HG03565 (cell line): Measurements from ENCODE around the gene MYOM3.

ENCODE experiments used
- ATAC-seq: cut with Tn5 transposase; IDR thresholded peaks from one replicate; pipeline ENCODE4 v1.9.1; 2021; ENCODE audit warnings: mild to moderate bottlenecking, moderate library complexity; ENCODE audit not compliant: unreplicated experiment

MYOM3 gene

GRCh38 chr1:24097663-24098062 lies 14.3 kb downstream of the MYOM3 start:
- ATAC-seq, result no peak

DNA sequence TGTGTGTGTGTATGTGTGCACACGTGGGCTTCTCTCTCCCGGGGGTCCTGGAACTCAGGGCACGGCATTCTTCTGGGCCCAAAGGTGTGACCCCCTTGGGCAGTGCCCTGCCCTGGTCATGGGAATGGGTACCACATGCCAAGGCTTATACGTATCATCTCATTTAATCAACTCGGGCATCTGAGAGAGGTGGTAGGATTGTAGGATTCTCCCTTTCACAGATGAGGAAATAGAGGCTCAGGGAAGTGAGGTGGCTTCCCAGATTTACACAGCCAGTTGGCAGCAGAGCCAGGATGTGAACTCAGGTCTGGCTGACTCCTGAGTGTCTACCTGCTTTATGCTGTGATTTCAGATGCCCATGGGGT lies 15.2 kb downstream of the MYOM3 start:
- ATAC-seq, result no peak

GRCh38 chr1:24096009-24096738 lies 15.8 kb downstream of the MYOM3 start:
- ATAC-seq, result no peak

DNA sequence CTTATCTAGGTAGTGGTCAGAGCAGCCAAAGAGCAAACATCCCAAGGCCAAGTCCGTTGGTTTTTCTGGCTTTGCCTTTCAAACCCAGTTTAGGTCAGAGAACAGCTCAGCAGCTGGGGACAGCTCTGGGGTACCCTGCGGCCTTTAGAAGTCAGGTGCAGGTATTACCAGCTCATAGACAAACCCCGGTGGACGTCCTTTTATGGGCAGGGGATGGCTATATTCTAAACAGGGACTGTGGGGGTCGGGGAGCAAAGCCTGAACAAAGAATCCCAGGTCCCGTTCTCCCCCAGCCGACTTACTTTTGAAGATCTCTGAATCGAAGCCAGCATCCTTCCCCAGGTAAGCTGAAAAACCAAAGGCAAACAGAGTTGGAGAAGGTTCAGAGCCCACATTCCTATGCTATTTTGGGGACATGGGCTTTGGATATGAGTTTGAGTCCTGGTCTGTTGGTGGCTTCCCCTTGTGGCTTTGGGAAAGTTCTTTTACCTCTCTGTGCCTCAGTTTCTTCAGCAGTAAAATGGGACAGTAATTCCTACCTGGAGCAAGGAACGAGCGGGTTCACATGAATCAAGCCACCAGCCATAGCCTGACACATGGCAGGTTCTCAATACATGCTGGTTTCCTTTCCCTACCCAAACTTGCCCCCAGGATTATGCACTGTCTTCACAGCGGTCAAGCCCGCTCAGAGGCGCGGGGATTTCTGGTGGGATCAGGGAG lies 16.6 kb downstream of the MYOM3 start:
- ATAC-seq, result no peak

DNA sequence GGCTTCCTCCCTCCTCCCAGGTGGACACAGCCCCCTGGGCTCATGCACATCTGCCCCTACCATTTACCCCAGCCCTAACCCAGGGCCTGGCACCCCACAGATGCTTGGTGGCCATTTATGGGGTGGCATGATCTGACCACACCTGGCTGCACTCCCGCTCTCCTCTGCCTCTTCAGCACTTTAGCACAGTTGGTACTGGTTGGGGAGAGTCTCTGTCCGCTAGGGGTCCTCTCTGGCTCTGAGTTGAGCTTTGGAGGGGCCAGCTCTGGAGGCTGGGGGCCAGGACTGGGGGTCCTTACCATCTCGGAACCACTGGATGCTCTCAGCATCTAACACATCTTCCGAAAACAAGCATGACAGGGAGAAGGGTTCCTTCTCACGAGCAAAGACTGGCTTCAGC lies 17.4 kb downstream of the MYOM3 start:
- no peak for ATAC-seq

GRCh38 chr1:24093732-24094131 lies 18.2 kb downstream of the MYOM3 start:
- no peak for ATAC-seq

DNA sequence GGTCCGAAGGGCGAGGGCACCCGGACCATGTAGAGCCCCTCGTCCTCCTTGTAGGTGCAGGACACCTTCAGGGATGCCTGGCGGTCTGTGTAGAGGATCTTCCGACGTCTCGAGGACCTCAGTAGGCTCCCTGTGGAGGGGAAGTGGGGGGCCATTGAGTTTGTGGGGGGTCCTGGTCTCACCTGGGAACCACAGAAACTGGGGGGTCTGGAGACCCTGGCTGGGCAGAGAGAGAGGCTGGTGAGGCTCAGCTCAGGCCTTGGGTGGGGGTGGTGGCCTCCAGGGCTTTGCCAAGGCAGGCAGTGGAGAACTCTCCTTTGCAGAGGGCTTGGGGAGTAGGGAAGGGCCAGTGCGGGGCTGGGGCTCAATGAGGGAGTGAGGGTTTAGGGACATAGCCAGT lies 19.0 kb downstream of the MYOM3 start:
- no peak for ATAC-seq

DNA sequence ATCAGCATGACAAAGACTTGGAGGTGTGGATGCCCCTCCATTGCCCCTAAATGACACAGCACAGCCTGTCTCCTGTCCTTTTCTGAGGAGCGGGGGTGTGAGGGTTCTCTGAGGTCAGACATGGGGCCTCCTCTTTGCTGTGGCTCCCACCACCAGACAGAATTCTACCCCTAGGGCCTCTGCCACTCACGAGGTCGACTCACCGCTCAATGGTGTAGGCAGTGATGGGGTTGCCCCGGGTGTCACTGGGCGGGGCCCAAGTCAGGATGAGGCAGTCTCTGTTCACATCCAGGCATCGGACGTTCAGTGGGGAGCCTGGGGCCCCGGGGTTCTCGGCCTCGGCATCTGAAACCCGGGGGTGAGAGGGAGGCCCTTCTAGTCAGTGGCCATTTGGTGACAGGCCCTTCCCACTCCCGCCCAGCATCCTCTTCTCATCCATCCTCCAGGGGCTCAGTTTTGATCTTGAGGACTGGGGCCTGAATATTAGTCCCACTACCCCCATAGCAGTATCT lies 19.9 kb downstream of the MYOM3 start:
- ATAC-seq, result no peak

- no peak for ATAC-seq
These were observed 21.2 kb downstream of the MYOM3 start for GRCh38 chr1:24090736-24091135.

DNA sequence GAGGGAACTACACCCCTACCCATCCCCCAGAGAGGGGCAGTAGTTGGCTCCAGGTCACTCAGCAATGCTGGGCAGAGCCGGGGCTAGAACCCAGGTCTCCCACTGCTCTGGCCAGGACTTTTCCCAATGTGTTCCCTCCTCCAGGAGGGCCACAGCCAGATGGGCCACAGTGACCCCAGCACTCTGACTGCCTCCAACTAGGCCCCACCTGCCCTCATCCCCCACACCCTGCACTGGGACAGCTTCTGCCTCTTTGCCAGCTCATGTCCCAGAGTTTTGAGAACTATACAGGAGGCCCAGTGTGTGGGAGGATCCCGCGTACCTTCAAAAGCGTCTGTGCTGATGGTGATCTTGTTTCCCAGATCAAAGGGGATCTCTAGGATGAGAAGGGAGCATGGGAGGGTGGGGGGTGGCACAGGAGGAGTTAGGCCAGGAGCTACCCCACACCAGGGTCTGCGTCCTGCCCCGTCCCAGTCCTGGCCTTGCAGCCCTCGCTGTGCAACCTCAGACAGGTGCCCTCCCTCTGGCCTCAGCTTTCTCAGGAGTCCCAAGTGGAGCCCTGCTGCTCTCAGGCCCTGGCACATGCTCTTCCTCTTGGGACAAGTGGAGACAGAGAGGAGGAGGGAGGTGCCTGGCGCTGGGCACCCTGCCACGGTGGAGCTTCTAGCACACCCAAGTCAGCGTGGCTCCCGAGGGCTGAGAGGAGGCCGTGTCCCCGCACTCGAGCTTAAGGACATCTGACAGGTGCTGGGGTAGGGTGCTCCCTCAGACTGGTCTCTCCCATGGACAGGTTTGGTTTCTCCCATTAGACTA lies 22.0 kb downstream of the MYOM3 start:
- ATAC-seq, result no peak

- ATAC-seq, result no peak
These were observed 22.8 kb downstream of the MYOM3 start for GRCh38 chr1:24089027-24089742.

- ATAC-seq, result no peak
These were observed 25.5 kb downstream of the MYOM3 start for GRCh38 chr1:24086466-24086865.

GRCh38 chr1:24085546-24085945 lies 26.4 kb downstream of the MYOM3 start:
- ATAC-seq, result no peak

GRCh38 chr1:24085007-24085406 lies 26.9 kb downstream of the MYOM3 start:
- no peak for ATAC-seq

- ATAC-seq, result no peak
These were observed 27.9 kb downstream of the MYOM3 start for GRCh38 chr1:24084050-24084449.

GRCh38 chr1:24082372-24082771 lies 29.6 kb downstream of the MYOM3 start:
- no peak for ATAC-seq

DNA sequence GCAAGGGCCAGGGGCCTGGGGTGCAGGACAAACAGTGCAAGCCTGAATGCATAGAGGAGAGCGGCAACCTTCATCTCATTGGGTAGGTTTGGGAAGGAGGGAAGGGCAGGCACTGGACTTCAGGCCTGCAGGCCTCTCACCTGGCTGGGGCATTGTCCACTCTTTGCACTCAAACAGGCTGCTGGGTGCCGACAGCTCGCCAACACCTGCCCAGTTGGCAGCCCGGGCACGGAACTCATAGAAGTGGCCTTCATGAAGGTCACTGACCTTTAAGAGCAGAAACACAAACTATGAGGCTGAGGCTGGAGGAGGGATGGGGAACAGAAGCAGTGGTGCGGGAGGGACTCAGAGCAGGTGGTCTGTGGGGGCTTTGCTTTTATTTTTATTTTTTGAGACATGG lies 30.7 kb downstream of the MYOM3 start:
- no peak for ATAC-seq

- no peak for ATAC-seq
These were observed 31.8 kb downstream of the MYOM3 start for GRCh38 chr1:24080131-24080530.

- ATAC-seq, result no peak
These were observed 34.5 kb downstream of the MYOM3 start for GRCh38 chr1:24077278-24077978.

DNA sequence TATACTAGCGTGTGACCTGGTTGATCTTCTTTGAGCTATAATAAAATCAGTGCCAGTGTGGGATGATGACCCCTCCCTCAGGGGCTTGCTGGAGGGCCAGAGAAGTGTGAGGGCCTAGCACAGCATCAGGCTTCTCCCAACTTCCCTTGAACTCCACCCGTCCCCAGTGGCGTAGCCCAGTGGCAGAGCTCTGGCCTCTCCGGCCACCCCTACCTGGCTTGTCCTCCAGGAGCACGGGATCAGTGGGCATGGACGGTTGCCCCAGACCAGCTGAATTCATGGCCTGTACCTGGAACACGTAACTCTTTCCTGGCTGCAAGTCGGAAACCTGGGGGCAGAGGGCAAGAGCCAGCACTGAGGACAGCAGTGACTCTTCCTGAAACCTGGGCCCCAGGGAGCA lies 36.0 kb downstream of the MYOM3 start:
- ATAC-seq, result no peak

GRCh38 chr1:24075590-24075854 lies 36.4 kb downstream of the MYOM3 start:
- no peak for ATAC-seq
